GM21447 (cell line): ENCODE measurements around the gene PFDN2.

Experiments
- ATAC-seq: cut with Tn5 transposase; IDR thresholded peaks from one replicate; pipeline ENCODE4 v1.9.1; 2021; ENCODE audit not compliant: unreplicated experiment

Gene PFDN2

DNA sequence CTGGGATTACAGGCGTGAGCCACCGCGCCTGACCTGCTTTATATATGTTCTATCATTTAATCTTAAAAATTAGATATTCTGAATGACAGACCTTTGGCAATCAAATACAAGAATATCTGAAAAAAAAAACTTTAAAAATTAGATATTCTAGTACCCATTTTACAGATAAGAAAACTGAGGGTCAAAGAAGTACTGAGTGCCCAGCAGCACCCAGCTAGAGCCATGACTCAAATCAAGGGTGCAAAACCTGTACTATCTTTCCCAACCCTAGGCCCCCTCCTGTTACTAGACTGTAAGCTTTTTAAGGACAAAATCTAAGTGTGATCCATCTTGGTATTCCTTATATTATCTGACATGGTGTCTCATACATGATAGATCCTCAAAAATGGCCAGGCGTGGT lies 56.4 kb downstream of the PFDN2 start:
- ATAC-seq = no peak

DNA sequence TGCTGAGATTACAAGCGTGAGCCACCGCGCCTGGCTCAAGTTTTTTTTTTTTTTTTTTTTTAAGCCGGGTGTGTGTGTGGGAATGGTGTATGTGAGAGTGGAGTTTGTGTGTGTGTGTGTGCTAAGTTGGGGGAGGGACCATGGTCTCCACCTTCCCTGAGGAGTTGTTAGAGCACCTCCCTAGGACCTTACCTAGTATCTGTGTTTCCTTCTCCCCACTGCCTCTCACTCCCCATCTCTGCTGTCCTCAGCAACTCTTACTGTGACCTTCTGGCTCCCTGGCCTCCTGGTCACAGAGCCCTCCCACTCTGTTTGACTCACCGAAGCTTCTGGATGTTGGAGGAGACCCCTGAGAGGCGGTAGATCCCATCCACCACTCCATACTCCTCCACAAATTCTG lies 58.5 kb downstream of the PFDN2 start:
- no peak for ATAC-seq

DNA sequence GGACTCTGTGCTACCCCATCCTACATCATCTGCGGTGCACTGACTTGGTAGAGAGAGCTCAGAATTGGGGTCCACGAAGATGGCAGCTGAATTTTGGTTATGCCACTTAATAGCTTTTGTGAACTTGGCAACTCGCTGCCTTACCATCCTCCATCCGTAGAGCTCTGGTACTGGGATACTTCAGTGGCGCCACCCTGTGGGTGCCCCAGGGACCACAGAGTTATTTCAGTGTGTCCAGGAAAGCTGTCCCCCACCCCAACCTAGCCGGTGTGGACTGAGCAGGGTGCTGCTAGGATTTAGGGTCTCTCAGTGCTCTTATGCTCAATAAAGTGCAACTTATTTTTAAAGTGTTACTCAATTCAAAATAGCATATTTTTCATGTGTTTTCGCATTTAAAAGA lies 63.0 kb downstream of the PFDN2 start:
- ATAC-seq = no peak

DNA sequence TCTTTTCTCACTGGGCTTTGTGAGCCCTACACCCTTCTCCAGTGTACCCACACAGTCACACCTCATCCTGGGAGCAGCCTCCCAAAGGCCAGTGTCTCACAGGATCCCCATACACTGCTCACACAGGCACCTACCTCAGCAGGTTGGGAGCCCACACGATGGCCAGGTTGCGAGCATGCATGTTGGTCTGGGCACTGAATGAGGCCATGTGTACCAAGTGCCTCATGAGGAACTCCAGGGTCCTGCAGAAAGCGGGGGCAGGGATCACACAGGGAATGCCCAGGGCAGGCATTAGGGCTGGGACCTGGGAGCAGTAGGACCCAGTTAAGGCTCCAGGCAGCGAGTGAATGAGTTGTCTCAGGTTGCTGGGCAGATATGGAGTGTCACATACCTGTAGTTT lies 63.6 kb downstream of the PFDN2 start:
- ATAC-seq = no peak

DNA sequence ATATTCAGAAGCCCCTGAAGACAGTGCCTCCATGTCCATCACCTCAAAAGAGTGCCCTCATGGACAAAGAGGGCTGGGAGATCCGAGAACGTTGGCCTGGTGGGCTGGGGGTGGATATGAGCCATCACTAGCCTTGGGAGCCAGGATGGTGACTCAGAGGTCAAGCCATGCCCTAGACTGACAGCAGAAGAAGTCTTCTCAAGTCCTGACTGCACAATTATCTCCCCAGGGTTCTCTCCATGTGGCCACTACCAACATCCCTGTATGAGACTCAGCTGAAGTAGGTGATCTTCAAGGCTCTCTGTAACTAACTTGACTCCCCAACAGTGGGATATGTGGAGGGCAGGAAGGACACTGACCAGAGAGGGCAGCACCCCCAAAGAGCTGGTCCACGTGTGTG lies 64.9 kb downstream of the PFDN2 start:
- no peak for ATAC-seq

DNA sequence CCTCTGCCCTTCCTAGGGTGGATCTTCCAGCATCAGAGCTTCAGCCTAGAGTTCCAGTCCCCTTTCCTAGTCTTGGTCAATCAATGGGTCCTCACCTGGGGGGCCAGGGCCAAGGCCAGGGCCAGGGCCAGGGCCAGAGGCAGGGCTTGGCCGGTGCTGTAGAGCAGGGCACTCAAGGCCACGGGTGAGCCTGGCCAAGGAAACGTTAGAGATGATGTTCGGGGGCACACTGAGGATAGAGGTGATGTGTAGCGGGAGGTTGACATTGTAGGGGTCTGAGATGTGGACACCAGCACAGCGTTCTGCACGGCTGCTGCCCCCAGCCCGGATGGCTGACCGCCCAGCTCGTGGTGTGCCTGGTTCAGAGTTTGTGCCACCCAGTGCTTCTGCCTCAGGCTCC lies 66.6 kb downstream of the PFDN2 start:
- no peak for ATAC-seq
